B cell (primary cell): ENCODE measurements around the gene ALDH4A1. TPM values are rescaled to one million over a fixed set of nuclear protein-coding genes. Genes with fewer than 3 reads are reported as not detected.
A peak's percentile ranks its signal among the peaks of the same experiment; 100 is the strongest.

Experiments
- ATAC-seq: fragments of 200-7000 bp; cut with Tn5 transposase; one replicate; pipeline ENCODE4 v1.10.0; 2021; ENCODE audit warnings: low read depth, mild to moderate bottlenecking, moderate number of reproducible peaks, moderate library complexity
- CTCF ChIA-PET: fragments of 350-600 bp; sonication (Branson Sonifier 250); formaldehyde crosslinking; loops from one replicate; lab custom pipeline; 2021; ENCODE audit warnings: antibody characterized with exemption, inconsistent platforms; lab: Charles Lee
- POLR2A ChIA-PET: fragments of 350-600 bp; sonication (Branson Sonifier 250); formaldehyde crosslinking; loops from one replicate; lab custom pipeline; 2021; ENCODE audit warnings: antibody characterized with exemption; lab: Charles Lee
- DNase-seq: peaks from one replicate; pipeline ENCODE4 v3.0.0; 2013
- H2AFZ ChIP-seq: 2 replicates; pipeline ENCODE4 v1.6.1; 2012; ENCODE audit warnings: mild to moderate bottlenecking, low read depth, low read length; ENCODE audit not compliant: insufficient read depth, poor library complexity, severe bottlenecking
- H3K27ac ChIP-seq, 2 donors: 1 replicate in 1 of 2; 2 replicates in 1 of 2; pipeline ENCODE4 v1.5.1; 2012 to 2013; ENCODE audit warnings: low read length in 2 of 2, mild to moderate bottlenecking in 2 of 2, moderate library complexity in 1 of 2
- H3K27me3 ChIP-seq, 4 experiments: fragments of 200-600 bp in 1 of 4; sonication (generic) in 1 of 4; replicated peaks in 1 of 4; 1 replicate in 2 of 4; 2 replicates in 2 of 4; pipeline versions ENCODE4 v1.6.1 to v1.7.0; 2013 to 2016; ENCODE audit warnings: low read length in 3 of 4, mild to moderate bottlenecking in 2 of 4, mixed read lengths in 1 of 4, moderate library complexity in 1 of 4; ENCODE audit not compliant: insufficient read depth in 4 of 4, control insufficient read depth in 3 of 4; ENCODE audit errors: control extremely low read depth in 1 of 4
- H3K36me3 ChIP-seq, 2 experiments: replicated peaks in 1 of 2; 1 replicate in 1 of 2; 2 replicates in 1 of 2; pipeline versions ENCODE4 v1.6.1 to v1.7.1; 2013; ENCODE audit warnings: low read length in 1 of 2; ENCODE audit not compliant: insufficient read depth in 2 of 2, control insufficient read depth in 1 of 2; ENCODE audit errors: control extremely low read depth in 1 of 2, extremely low read depth in 1 of 2
- H3K4me1 ChIP-seq, 2 donors: fragments of 200-600 bp in 1 of 2; sonication (generic) in 1 of 2; 1 replicate in 1 of 2; 2 replicates in 1 of 2; pipeline versions ENCODE4 v1.5.1 to v1.6.1; 2013 to 2017; ENCODE audit warnings: low read length in 2 of 2; ENCODE audit not compliant: control insufficient read depth in 2 of 2, insufficient read depth in 2 of 2
- H3K4me2 ChIP-seq: replicated peaks from 2 replicates; pipeline ENCODE3; 2012; ENCODE audit warnings: mild to moderate bottlenecking, low read depth, low read length; ENCODE audit not compliant: poor library complexity, severe bottlenecking
- H3K4me3 ChIP-seq, 5 experiments: fragments of 200-600 bp in 1 of 5; sonication (generic) in 1 of 5; 1 replicate in 3 of 5; 2 replicates in 2 of 5; pipeline versions ENCODE4 v1.5.1 to v1.7.0; 2011 to 2016; ENCODE audit warnings: low read length in 4 of 5, mild to moderate bottlenecking in 4 of 5, low read depth in 2 of 5, control low read depth in 1 of 5, moderate library complexity in 1 of 5; ENCODE audit not compliant: insufficient read depth in 1 of 5; ENCODE audit errors: control extremely low read depth in 1 of 5, extremely low read depth in 1 of 5
- H3K79me2 ChIP-seq: fragments of 200-600 bp; sonication (generic); one replicate; pipeline ENCODE4 v1.6.0; 2016; ENCODE audit warnings: low read length; ENCODE audit not compliant: control insufficient read depth, insufficient read depth
- H3K9ac ChIP-seq: fragments of 200-600 bp; sonication (generic); 2 replicates; pipeline ENCODE4 v1.6.1; 2017; ENCODE audit warnings: mild to moderate bottlenecking, low read length, moderate library complexity
- H3K9me3 ChIP-seq, 3 donors: one replicate each; pipeline versions ENCODE4 v1.6.1 to v1.7.1; 2013; ENCODE audit warnings: low read length in 2 of 3; ENCODE audit not compliant: control insufficient read depth in 2 of 3, insufficient read depth in 1 of 3; ENCODE audit errors: control extremely low read depth in 1 of 3
- H4K20me1 ChIP-seq: 2 replicates; pipeline ENCODE4 v1.6.0; 2012; ENCODE audit warnings: mild to moderate bottlenecking, low read length; ENCODE audit not compliant: insufficient read depth, control insufficient read depth, poor library complexity, severe bottlenecking
- H3K27ac Mint-ChIP-seq: one replicate; pipeline ENCODE4 v1.8.0; 2021; ENCODE audit warnings: mixed read lengths
- H3K27me3 Mint-ChIP-seq: one replicate; pipeline ENCODE4 v1.8.0; 2021; ENCODE audit warnings: mixed read lengths
- H3K4me1 Mint-ChIP-seq: one replicate; pipeline ENCODE4 v1.8.0; 2021; ENCODE audit warnings: mixed read lengths
- H3K4me3 Mint-ChIP-seq: one replicate; pipeline ENCODE4 v1.8.0; 2021; ENCODE audit warnings: mixed read lengths
- H3K9me3 Mint-ChIP-seq: one replicate; pipeline ENCODE4 v1.8.0; 2022; ENCODE audit warnings: mixed read lengths; ENCODE audit not compliant: insufficient read depth
- CTCF ChIP-seq: fragments of 200-600 bp; IDR thresholded peaks from one replicate; pipeline ENCODE4 v1.8.0; 2022; ENCODE audit warnings: antibody characterized with exemption, mild to moderate bottlenecking
- EZH2 ChIP-seq: IDR thresholded peaks from 2 replicates; pipeline ENCODE4 v1.6.1; 2012; ENCODE audit warnings: borderline replicate concordance, low read depth, mild to moderate bottlenecking, moderate library complexity, low read length; ENCODE audit not compliant: insufficient read depth, poor library complexity, severe bottlenecking
- WGBS: methylation state at CpG from one replicate; pipeline ENCODE4 v1.1.5; 2013; ENCODE audit warnings: missing lambda C conversion rate; ENCODE audit not compliant: insufficient coverage; 5-methylcytosine and 5-hydroxymethylcytosine counted together
- intact Hi-C: fragments of 100-400 bp; cut with micrococcal nuclease; formaldehyde crosslinking; loops from one replicate; pipeline ENCODE4 v1.10.0; 2022
- polyA plus RNA-seq: library from polyadenylated mRNA; depleted of rRNA; stranded (reverse); fragments of >200 nt; gene quantifications from 2 replicates; pipeline ENCODE4 v1.2.3, GENCODE V29; 2012
- total RNA-seq, 2 donors: library from RNA; stranded (reverse); fragments of 120-200 nt in 1 of 2; gene quantifications; 1 replicate in 1 of 2; 2 replicates in 1 of 2; pipeline versions ENCODE4 v1.2.3 to v1.2.4, GENCODE V29; 2013 to 2022

The ALDH4A1 gene
- total and polyA plus RNA-seq, 2 donors (not counting 1 experiment from before 2014, with no cell fraction given), result 2.7 to 3.4 TPM

- intact Hi-C loops, result loop anchor here (2.0 kb wide), 1 partner anchor 23 kb away; no protein-coding TSS in a partner anchor
- no peaks in the 10 kb centered on the region for H3K27me3 Mint-ChIP-seq
- Histone ChIP-seq H3K4me2 (peak overlapping the region; percentile 99), H2AFZ (peak overlapping the region; percentile 84), H3K27ac (peak overlapping the region; percentile 85 to 89), H3K9me3 (no peaks in the 10 kb centered on the region), H3K9ac (peak overlapping the region; percentile 81), H4K20me1 (peaks cover 6% of the 10 kb centered on the region), H3K4me3 (peak overlapping the region; percentile 39 to 85 (median 71)), H3K27me3 (no peaks in the 10 kb centered on the region), H3K4me1 (peaks cover 24 to 37% of the 10 kb centered on the region in 2 donors), H3K79me2 (peaks cover 16% of the 10 kb centered on the region), H3K36me3 (no peaks in the 10 kb centered on the region)
- no peak for DNase-seq
- ATAC-seq, result no peak
- TF ChIP-seq EZH2, result no peak
- TF ChIP-seq CTCF, result no peak
- ChIA-PET POLR2A (interaction anchor here (0.6 to 1.8 kb wide), 4 partner anchors 24 to 1697 kb away, joined by 7 to 10 read pairs (median 9); partner anchors contain the start of gene IFFO2), CTCF (interaction anchor here (0.7 to 8.8 kb wide), 10 partner anchors 9 to 71 kb away, joined by 3 to 194 read pairs (median 7); partner anchors contain the start of gene IFFO2)
- peak overlapping the region; percentile 98 for H3K27ac Mint-ChIP-seq
- no peaks in the 10 kb centered on the region for H3K9me3 Mint-ChIP-seq
- peak overlapping the region; percentile 88 for H3K4me3 Mint-ChIP-seq
- H3K4me1 Mint-ChIP-seq, result peaks cover 31% of the 10 kb centered on the region
- 65% methylated on average over 3 of the region's 8 CpGs for WGBS
Measured at GRCh38 chr1:18903291-18903756, 969 bp upstream of the ALDH4A1 start.

- Histone ChIP-seq H4K20me1 (peaks cover 6% of the 10 kb centered on the region), H3K27me3 (no peaks in the 10 kb centered on the region), H3K27ac (peak overlapping the region; percentile 85 to 89), H3K9ac (peak overlapping the region; percentile 81), H3K4me2 (peak overlapping the region; percentile 99), H3K79me2 (peaks cover 16% of the 10 kb centered on the region), H2AFZ (peak overlapping the region; percentile 84), H3K36me3 (no peaks in the 10 kb centered on the region), H3K9me3 (no peaks in the 10 kb centered on the region), H3K4me1 (peaks cover 11 to 24% of the 10 kb centered on the region in 2 donors), H3K4me3 (peak overlapping the region; percentile 56 to 85 (median 71))
- no peaks in the 10 kb centered on the region for H3K27me3 Mint-ChIP-seq
- no peak for DNase-seq
- peak overlapping the region; percentile 88 for H3K4me3 Mint-ChIP-seq
- H3K9me3 Mint-ChIP-seq, result no peaks in the 10 kb centered on the region
- TF ChIP-seq CTCF (no peak), EZH2 (no peak)
- 2% methylated on average over 42 of the region's 44 CpGs for WGBS
- peak overlapping the region; percentile 98 for H3K27ac Mint-ChIP-seq
- intact Hi-C loops, result loop anchor here (1.0 to 2.0 kb wide), 2 partner anchors 25 to 54 kb away; partner anchors contain the start of gene IFFO2
- no peak for ATAC-seq
- POLR2A ChIA-PET, result interaction anchor here (1.4 to 1.8 kb wide), 3 partner anchors 25 to 55 kb away, joined by 9 to 10 read pairs (median 9); partner anchors contain the start of gene IFFO2
- CTCF ChIA-PET, result interaction anchor here (1.0 to 8.8 kb wide), 8 partner anchors 11 to 72 kb away, joined by 3 to 194 read pairs (median 10); partner anchors contain the start of gene IFFO2
- H3K4me1 Mint-ChIP-seq, result peaks cover 18% of the 10 kb centered on the region
Measured at GRCh38 chr1:18901952-18902522, 318 bp downstream of the ALDH4A1 start.
